ENCODE measurements around the gene SYNM. TPM values are rescaled to one million over a fixed set of nuclear protein-coding genes. Genes with fewer than 3 reads are reported as not detected.

SYNM gene
- total RNA-seq, 1 experiment from 2014 or later = 2.6 TPM

DNA sequence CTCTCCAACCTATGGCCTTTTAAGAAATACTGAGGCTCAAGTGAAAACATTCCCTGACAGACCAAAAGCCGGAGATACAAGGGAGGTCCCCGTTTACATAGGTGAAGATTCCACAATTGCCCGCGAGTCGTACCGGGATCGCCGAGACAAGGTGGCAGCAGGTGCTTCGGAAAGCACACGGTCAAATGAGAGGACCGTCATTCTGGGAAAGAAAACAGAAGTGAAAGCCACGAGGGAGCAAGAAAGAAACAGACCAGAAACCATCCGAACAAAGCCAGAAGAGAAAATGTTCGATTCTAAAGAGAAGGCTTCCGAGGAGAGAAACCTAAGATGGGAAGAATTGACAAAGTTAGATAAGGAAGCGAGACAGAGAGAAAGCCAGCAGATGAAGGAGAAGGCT is 24.8 kb downstream of the SYNM start:
- no peak overlapping the region for H3K4me3 ChIP-seq (ENCODE audit: low read depth, low read length, poor library complexity, severe bottlenecking)
- H3K4me1 ChIP-seq (ENCODE audit: insufficient read depth, low read length, poor library complexity, severe bottlenecking) = no peaks in the 10 kb centered on the region
- H3K27ac ChIP-seq (ENCODE audit: low read depth, low read length, poor library complexity, severe bottlenecking) = no peak overlapping the region
- no TSS peak for BruUV-seq (replicated peaks)
- H3K9me3 ChIP-seq (ENCODE audit: low read depth, low read length, poor library complexity, severe bottlenecking) = no peaks in the 10 kb centered on the region
- H3K27me3 ChIP-seq (replicated peaks; ENCODE audit: insufficient read depth, low read depth, low read length, poor library complexity) = no peaks in the 10 kb centered on the region
- TF ChIP-seq EZH2 (IDR thresholded peaks at IDR 0.05; ENCODE audit: borderline replicate concordance, low read depth, low read length, poor library complexity, severe bottlenecking) = no peak
- TF ChIP-seq, protein P1, sequence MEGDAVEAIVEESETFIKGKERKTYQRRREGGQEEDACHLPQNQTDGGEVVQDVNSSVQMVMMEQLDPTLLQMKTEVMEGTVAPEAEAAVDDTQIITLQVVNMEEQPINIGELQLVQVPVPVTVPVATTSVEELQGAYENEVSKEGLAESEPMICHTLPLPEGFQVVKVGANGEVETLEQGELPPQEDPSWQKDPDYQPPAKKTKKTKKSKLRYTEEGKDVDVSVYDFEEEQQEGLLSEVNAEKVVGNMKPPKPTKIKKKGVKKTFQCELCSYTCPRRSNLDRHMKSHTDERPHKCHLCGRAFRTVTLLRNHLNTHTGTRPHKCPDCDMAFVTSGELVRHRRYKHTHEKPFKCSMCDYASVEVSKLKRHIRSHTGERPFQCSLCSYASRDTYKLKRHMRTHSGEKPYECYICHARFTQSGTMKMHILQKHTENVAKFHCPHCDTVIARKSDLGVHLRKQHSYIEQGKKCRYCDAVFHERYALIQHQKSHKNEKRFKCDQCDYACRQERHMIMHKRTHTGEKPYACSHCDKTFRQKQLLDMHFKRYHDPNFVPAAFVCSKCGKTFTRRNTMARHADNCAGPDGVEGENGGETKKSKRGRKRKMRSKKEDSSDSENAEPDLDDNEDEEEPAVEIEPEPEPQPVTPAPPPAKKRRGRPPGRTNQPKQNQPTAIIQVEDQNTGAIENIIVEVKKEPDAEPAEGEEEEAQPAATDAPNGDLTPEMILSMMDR (conservative IDR thresholded peaks at IDR 0.05; ENCODE audit: low read depth, low read length) = no peak
- DNase-seq (ENCODE audit: low spot score) = no peak
- POLR2A ChIA-PET (ENCODE audit: low non-redundant PET) = no interaction called here
- intact Hi-C loops (cut with micrococcal nuclease; ENCODE audit: unreplicated experiment) = no loop called here
- no peaks in the 10 kb centered on the region for H3K36me3 ChIP-seq (ENCODE audit: insufficient read depth, low read length, poor library complexity, severe bottlenecking)
- CTCF ChIA-PET = no interaction called here

DNA sequence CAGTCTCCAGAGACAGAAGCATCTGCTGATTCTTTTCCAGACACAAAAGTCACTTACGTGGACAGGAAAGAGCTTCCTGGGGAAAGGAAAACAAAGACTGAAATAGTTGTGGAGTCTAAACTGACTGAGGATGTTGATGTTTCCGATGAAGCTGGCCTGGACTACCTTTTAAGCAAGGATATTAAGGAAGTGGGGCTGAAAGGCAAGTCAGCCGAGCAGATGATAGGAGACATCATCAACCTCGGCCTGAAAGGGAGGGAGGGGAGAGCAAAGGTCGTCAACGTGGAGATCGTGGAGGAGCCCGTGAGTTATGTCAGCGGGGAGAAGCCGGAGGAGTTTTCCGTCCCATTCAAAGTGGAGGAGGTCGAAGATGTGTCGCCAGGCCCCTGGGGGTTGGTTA is 25.4 kb downstream of the SYNM start:
- DNase-seq (ENCODE audit: low spot score) = no peak
- intact Hi-C loops (cut with micrococcal nuclease; ENCODE audit: unreplicated experiment) = no loop called here
- Histone ChIP-seq H3K27ac (ENCODE audit: low read depth, low read length, poor library complexity, severe bottlenecking) (no peak overlapping the region), H3K9me3 (ENCODE audit: low read depth, low read length, poor library complexity, severe bottlenecking) (no peaks in the 10 kb centered on the region), H3K27me3 (replicated peaks; ENCODE audit: insufficient read depth, low read depth, low read length, poor library complexity) (no peaks in the 10 kb centered on the region), H3K4me3 (ENCODE audit: low read depth, low read length, poor library complexity, severe bottlenecking) (no peak overlapping the region), H3K36me3 (ENCODE audit: insufficient read depth, low read length, poor library complexity, severe bottlenecking) (no peaks in the 10 kb centered on the region), H3K4me1 (ENCODE audit: insufficient read depth, low read length, poor library complexity, severe bottlenecking) (no peaks in the 10 kb centered on the region)
- no peak for TF ChIP-seq EZH2 (IDR thresholded peaks at IDR 0.05; ENCODE audit: borderline replicate concordance, low read depth, low read length, poor library complexity, severe bottlenecking)
- TF ChIP-seq, protein P1 (conservative IDR thresholded peaks at IDR 0.05; ENCODE audit: low read depth, low read length) = no peak
- no TSS peak for BruUV-seq (replicated peaks)
- POLR2A ChIA-PET (ENCODE audit: low non-redundant PET) = no interaction called here
- CTCF ChIA-PET = no interaction called here

DNA sequence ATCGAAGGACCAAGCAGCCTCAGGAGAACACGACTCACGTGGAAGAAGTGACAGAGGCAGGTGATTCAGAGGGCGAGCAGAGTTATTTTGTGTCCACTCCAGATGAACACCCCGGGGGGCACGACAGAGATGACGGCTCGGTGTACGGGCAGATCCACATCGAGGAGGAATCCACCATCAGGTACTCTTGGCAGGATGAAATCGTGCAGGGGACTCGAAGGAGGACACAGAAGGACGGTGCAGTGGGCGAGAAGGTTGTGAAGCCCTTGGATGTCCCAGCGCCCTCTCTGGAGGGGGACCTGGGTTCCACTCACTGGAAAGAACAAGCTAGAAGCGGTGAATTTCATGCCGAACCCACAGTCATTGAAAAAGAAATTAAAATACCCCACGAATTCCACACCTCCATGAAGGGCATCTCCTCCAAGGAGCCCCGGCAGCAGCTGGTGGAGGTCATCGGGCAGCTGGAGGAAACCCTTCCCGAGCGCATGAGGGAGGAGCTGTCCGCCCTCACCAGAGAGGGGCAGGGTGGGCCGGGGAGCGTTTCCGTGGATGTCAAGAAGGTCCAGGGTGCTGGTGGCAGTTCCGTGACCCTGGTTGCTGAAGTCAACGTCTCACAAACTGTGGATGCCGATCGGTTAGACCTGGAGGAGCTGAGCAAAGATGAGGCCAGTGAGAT is 26.0 kb downstream of the SYNM start:
- ChIA-PET CTCF (no interaction called here), POLR2A (ENCODE audit: low non-redundant PET) (no interaction called here)
- Histone ChIP-seq H3K9me3 (ENCODE audit: low read depth, low read length, poor library complexity, severe bottlenecking) (no peaks in the 10 kb centered on the region), H3K4me1 (ENCODE audit: insufficient read depth, low read length, poor library complexity, severe bottlenecking) (no peaks in the 10 kb centered on the region), H3K27ac (ENCODE audit: low read depth, low read length, poor library complexity, severe bottlenecking) (no peak overlapping the region), H3K27me3 (replicated peaks; ENCODE audit: insufficient read depth, low read depth, low read length, poor library complexity) (no peaks in the 10 kb centered on the region), H3K36me3 (ENCODE audit: insufficient read depth, low read length, poor library complexity, severe bottlenecking) (no peaks in the 10 kb centered on the region), H3K4me3 (ENCODE audit: low read depth, low read length, poor library complexity, severe bottlenecking) (no peak overlapping the region)
- no peak for DNase-seq (ENCODE audit: low spot score)
- no TSS peak for BruUV-seq (replicated peaks)
- intact Hi-C loops (cut with micrococcal nuclease; ENCODE audit: unreplicated experiment) = no loop called here
- TF ChIP-seq EZH2 (IDR thresholded peaks at IDR 0.05; ENCODE audit: borderline replicate concordance, low read depth, low read length, poor library complexity, severe bottlenecking) = no peak
- TF ChIP-seq, protein P1 (conservative IDR thresholded peaks at IDR 0.05; ENCODE audit: low read depth, low read length) = no peak

All from A673 (cell line).